Esophagus muscularis mucosa (tissue), 3 donors: Measurements from ENCODE around the gene RFESD.

Source experiments
- CTCF ChIP-seq, 3 experiments: fragments of 200-600 bp in 2 of 3; fragments of 450-650 bp in 1 of 3; sonication (generic) in 2 of 3; IDR thresholded peaks; one replicate each; pipeline ENCODE4 v1.5.1; 2017 to 2019; ENCODE audit warnings: antibody characterized with exemption in 3 of 3, mild to moderate bottlenecking in 2 of 3, moderate library complexity in 1 of 3
- POLR2A ChIP-seq: fragments of 450-650 bp; IDR thresholded peaks from one replicate; pipeline ENCODE4 v1.6.1; 2017; ENCODE audit warnings: antibody characterized with exemption, moderate library complexity, mild to moderate bottlenecking, low read depth
- POLR2AphosphoS5 ChIP-seq, 2 donors: sonication (generic); formaldehyde crosslinking; IDR thresholded peaks; one replicate each; pipeline ENCODE4 v1.6.1; 2017; ENCODE audit warnings: antibody characterized with exemption in 2 of 2

GRCh38 chr5:95623706-95624105 is 22.9 kb upstream of the RFESD start:
- TF ChIP-seq CTCF (IDR thresholded peaks at IDR 0.05) (no peak), POLR2AphosphoS5 (IDR thresholded peaks at IDR 0.05) (no peak), POLR2A (no peak)
